H1 (cell line): ENCODE data around the gene COL20A1. TPM values are rescaled to one million over a fixed set of nuclear protein-coding genes. Genes with fewer than 3 reads are reported as not detected.
A peak's percentile ranks its signal among the peaks of the same experiment; 100 is the strongest.

Experiments
- CTCF ChIA-PET: fragments of 300-600 bp; sonication (Branson Sonifier 250); formaldehyde crosslinking; loops from one replicate; lab custom pipeline; 2021; ENCODE audit not compliant: partially characterized antibody; lab: Charles Lee
- POLR2A ChIA-PET: fragments of 300-600 bp; sonication (Branson Sonifier 250); formaldehyde crosslinking; loops from one replicate; lab custom pipeline; 2021; ENCODE audit warnings: inconsistent platforms; ENCODE audit not compliant: partially characterized antibody; lab: Charles Lee
- DNase-seq, 2 experiments: peaks; one replicate each; pipeline versions ENCODE4 v3.0.0 to v3.0.0-alpha.2; 2010 to 2022; ENCODE audit warnings: low spot score in 2 of 2, low read depth in 1 of 2, mixed read lengths in 1 of 2
- FAIRE-seq: peaks from 2 replicates; lab custom pipeline; 2011; peaks lifted over from hg19 to GRCh38; lab: Jason Lieb, UNC
- H2AFZ ChIP-seq: 2 replicates; pipeline ENCODE4 v1.8.1; 2012; ENCODE audit warnings: low read length, inconsistent platforms
- H2AK5ac ChIP-seq: 2 replicates; pipeline ENCODE4 v1.6.1; 2013; ENCODE audit warnings: low read depth, low read length
- H2BK120ac ChIP-seq: replicated peaks from 2 replicates; pipeline ENCODE3; 2013; ENCODE audit warnings: low read depth, low read length, inconsistent platforms
- H2BK12ac ChIP-seq: 2 replicates; pipeline ENCODE4 v1.6.1; 2013; ENCODE audit warnings: low read depth, low read length
- H2BK15ac ChIP-seq: 2 replicates; pipeline ENCODE4 v1.6.1; 2013; ENCODE audit warnings: low read length
- H2BK20ac ChIP-seq: 2 replicates; pipeline ENCODE4 v1.6.1; 2013; ENCODE audit warnings: low read length
- H2BK5ac ChIP-seq: 2 replicates; pipeline ENCODE4 v1.6.1; 2013; ENCODE audit warnings: low read depth, low read length
- H3K14ac ChIP-seq: 2 replicates; pipeline ENCODE4 v1.6.1; 2013; ENCODE audit warnings: inconsistent platforms; ENCODE audit not compliant: insufficient read length
- H3K18ac ChIP-seq: 2 replicates; pipeline ENCODE4 v1.6.1; 2013; ENCODE audit warnings: low read length; ENCODE audit errors: extremely low read depth
- H3K23ac ChIP-seq: 2 replicates; pipeline ENCODE4 v1.6.1; 2013; ENCODE audit warnings: inconsistent platforms; ENCODE audit not compliant: insufficient read length
- H3K23me2 ChIP-seq: 2 replicates; pipeline ENCODE4 v1.6.1; 2013; ENCODE audit warnings: low read depth, low read length
- H3K27ac ChIP-seq: 2 replicates; pipeline ENCODE4 v1.6.1; 2011; ENCODE audit warnings: low read depth, low read length, inconsistent platforms
- H3K27me3 ChIP-seq, 4 experiments: replicated peaks in 1 of 4; 1 replicate in 1 of 4; 2 replicates in 3 of 4; pipeline versions ENCODE4 v1.6.1 to v1.8.1; 2011 to 2013; ENCODE audit warnings: low read length in 3 of 4, mild to moderate bottlenecking in 3 of 4, inconsistent platforms in 2 of 4, mixed read lengths in 2 of 4, moderate library complexity in 1 of 4; ENCODE audit not compliant: control insufficient read depth in 3 of 4, insufficient read depth in 3 of 4; ENCODE audit errors: extremely low read depth in 1 of 4
- H3K36me3 ChIP-seq, 4 experiments: 2 replicates each; pipeline versions ENCODE4 v1.6.1 to v1.8.1; 2011 to 2013; ENCODE audit warnings: mild to moderate bottlenecking in 4 of 4, low read length in 3 of 4, moderate library complexity in 2 of 4, control low read depth in 1 of 4, inconsistent platforms in 1 of 4; ENCODE audit not compliant: insufficient read depth in 4 of 4, control insufficient read depth in 2 of 4
- H3K4ac ChIP-seq: replicated peaks from 2 replicates; pipeline ENCODE3; 2013; ENCODE audit warnings: low read length, low read depth, mixed read lengths, inconsistent platforms; ENCODE audit not compliant: insufficient read length
- H3K4me1 ChIP-seq, 4 experiments: replicated peaks in 1 of 4; 1 replicate in 1 of 4; 2 replicates in 3 of 4; pipeline versions ENCODE4 v1.6.1 to v1.8.1; 2011 to 2013; ENCODE audit warnings: low read length in 3 of 4, inconsistent platforms in 2 of 4, mixed read lengths in 1 of 4; ENCODE audit not compliant: insufficient read depth in 4 of 4, control insufficient read depth in 3 of 4
- H3K4me2 ChIP-seq, 2 experiments: 2 replicates each; pipeline versions ENCODE4 v1.6.1 to v1.8.1; 2011 to 2013; ENCODE audit warnings: low read depth in 2 of 2, low read length in 2 of 2, control low read depth in 1 of 2, inconsistent platforms in 1 of 2, mild to moderate bottlenecking in 1 of 2; ENCODE audit not compliant: insufficient read depth in 1 of 2
- H3K4me3 ChIP-seq, 4 experiments: fragments of 200-600, 300-600 bp in 1 of 4; sonication (generic), shearing (Covaris generic), sonication (Bioruptor Twin) in 1 of 4; 2 replicates each; pipeline versions ENCODE4 v1.5.1 to v1.8.1; 2011 to 2016; ENCODE audit warnings: low read length in 4 of 4, low read depth in 3 of 4, control low read depth in 2 of 4, inconsistent platforms in 2 of 4, mild to moderate bottlenecking in 2 of 4, mixed read lengths in 1 of 4, moderate library complexity in 1 of 4; ENCODE audit not compliant: insufficient read depth in 2 of 4; ENCODE audit errors: extremely low read depth in 1 of 4
- H3K56ac ChIP-seq: replicated peaks from 2 replicates; pipeline ENCODE3; 2013; ENCODE audit warnings: low read depth, mild to moderate bottlenecking, mixed read lengths, low read length, inconsistent platforms; ENCODE audit not compliant: insufficient read length
- H3K79me1 ChIP-seq: 2 replicates; pipeline ENCODE4 v1.6.1; 2013; ENCODE audit warnings: low read depth, low read length, control low read depth
- H3K79me2 ChIP-seq, 2 experiments: 2 replicates each; pipeline versions ENCODE4 v1.6.1 to v1.8.1; 2012 to 2013; ENCODE audit warnings: low read length in 2 of 2, mild to moderate bottlenecking in 2 of 2, inconsistent platforms in 1 of 2; ENCODE audit not compliant: insufficient read depth in 2 of 2, control insufficient read depth in 1 of 2
- H3K9ac ChIP-seq, 4 experiments: replicated peaks in 1 of 4; 1 replicate in 1 of 4; 2 replicates in 3 of 4; pipeline versions ENCODE4 v1.6.1 to v1.8.1; 2011 to 2013; ENCODE audit warnings: low read depth in 3 of 4, low read length in 3 of 4, control low read depth in 2 of 4, mild to moderate bottlenecking in 2 of 4, moderate library complexity in 2 of 4, inconsistent platforms in 1 of 4; ENCODE audit errors: extremely low read depth in 1 of 4
- H3K9me3 ChIP-seq, 2 experiments: 2 replicates each; pipeline versions ENCODE4 v1.6.1 to v1.8.1; 2012 to 2013; ENCODE audit warnings: mild to moderate bottlenecking in 2 of 2, moderate library complexity in 2 of 2, control low read depth in 1 of 2, inconsistent platforms in 1 of 2, low read depth in 1 of 2, low read length in 1 of 2, mixed read lengths in 1 of 2; ENCODE audit not compliant: insufficient read depth in 2 of 2
- H4K20me1 ChIP-seq, 2 experiments: replicated peaks in 1 of 2; 2 replicates each; pipeline versions ENCODE3 to v1.8.1; 2011 to 2013; ENCODE audit warnings: inconsistent platforms in 2 of 2, low read length in 2 of 2, mild to moderate bottlenecking in 1 of 2; ENCODE audit not compliant: insufficient read depth in 2 of 2, control insufficient read depth in 1 of 2
- H4K5ac ChIP-seq: 2 replicates; pipeline ENCODE4 v1.6.1; 2013; ENCODE audit warnings: low read length, low read depth, mixed read lengths, inconsistent platforms; ENCODE audit not compliant: insufficient read length
- H4K8ac ChIP-seq: 2 replicates; pipeline ENCODE4 v1.8.0; 2013; ENCODE audit warnings: mild to moderate bottlenecking, moderate library complexity, low read length, inconsistent platforms; ENCODE audit not compliant: insufficient read depth; ENCODE audit errors: extremely low read depth
- H4K91ac ChIP-seq: replicated peaks from 2 replicates; pipeline ENCODE3; 2013; ENCODE audit warnings: low read length, mixed read lengths, inconsistent platforms; ENCODE audit not compliant: insufficient read length
- BRCA1 ChIP-seq: IDR thresholded peaks from 2 replicates; pipeline ENCODE4 v1.6.1; 2012; ENCODE audit warnings: low read depth, low read length, improper control_type of control experiment
- TAF1 ChIP-seq: IDR thresholded peaks from 2 replicates; pipeline ENCODE4 v1.6.1; 2011; ENCODE audit warnings: mild to moderate bottlenecking, low read depth, low read length
- USF2 ChIP-seq: IDR thresholded peaks from 2 replicates; pipeline ENCODE4 v1.6.1; 2011; ENCODE audit warnings: low read length, improper control_type of control experiment
- WGBS, 2 experiments: shearing (Covaris generic) in 1 of 2; methylation state at CpG; one replicate each; pipeline versions ENCODE4 v1.1.6 to v1.1.7; 2013 to 2015; ENCODE audit warnings: low lambda C conversion rate in 2 of 2, mixed read lengths in 2 of 2, inconsistent platforms in 1 of 2, low coverage in 1 of 2, missing lambda C conversion rate in 1 of 2; ENCODE audit not compliant: insufficient replicate concordance in 2 of 2, insufficient coverage in 1 of 2, insufficient read length in 1 of 2; ENCODE audit errors: extremely low coverage in 1 of 2, missing lambda C conversion rate in 1 of 2; 5-methylcytosine and 5-hydroxymethylcytosine counted together
- polyA plus RNA-seq, 7 experiments: library from polyadenylated mRNA; depleted of rRNA in 3 of 7; stranded (reverse) in 5 of 7; unstranded in 2 of 7; fragments of >200 nt in 5 of 7; fragments of 200-250 nt in 2 of 7; gene quantifications; 1 replicate in 5 of 7; 2 replicates in 1 of 7; 4 replicates in 1 of 7; pipeline versions ENCODE4 v1.2.1 to v1.2.3, GENCODE V29; 2011 to 2013; ENCODE audit warnings: missing spikeins in 2 of 7, mixed read lengths in 2 of 7
- total RNA-seq: library from RNA; stranded (reverse); fragmentation: NEBNext Ultra II Directional; extraction: Animal tissue kit (Norgen Biotek cat#: 25700); gene quantifications from 2 replicates; pipeline ENCODE4 v1.2.1, GENCODE V29; 2021

Gene COL20A1
- total and polyA plus RNA-seq, 2 of the 8 experiments (the other 6 are each of a cell fraction or from before 2014, with no cell fraction given) = 0.19 to 0.21 TPM

GRCh38 chr20:63305393-63305792, 12.4 kb downstream of the COL20A1 start:
- H3K4ac ChIP-seq = no peak overlapping the region
- POLR2A ChIA-PET = no interaction called here
- H2BK12ac ChIP-seq = 0 out of 2 replicates have a peak overlapping the region, but pooled peaks have one; percentile 27
- no peak overlapping the region for H3K27ac ChIP-seq
- no peak overlapping the region for H2BK120ac ChIP-seq
- H2AFZ ChIP-seq = no peak overlapping the region
- H4K20me1 ChIP-seq = no peaks in the 10 kb centered on the region
- no peak overlapping the region for H2AK5ac ChIP-seq
- H3K9ac ChIP-seq = peak overlapping the region in 1 of 4 experiments; percentile 15; a peak in 2 of 7 replicates
- no peak overlapping the region for H4K5ac ChIP-seq
- H3K79me1 ChIP-seq = no peaks in the 10 kb centered on the region
- H3K36me3 ChIP-seq = no peaks in the 10 kb centered on the region
- no peak overlapping the region for H2BK5ac ChIP-seq
- no peaks in the 10 kb centered on the region for H3K27me3 ChIP-seq
- no peak overlapping the region for H3K56ac ChIP-seq
- H2BK15ac ChIP-seq = 0 out of 2 replicates have a peak overlapping the region, but pooled peaks have one; percentile 72
- no peaks in the 10 kb centered on the region for H3K23me2 ChIP-seq
- H4K91ac ChIP-seq = peak overlapping the region; percentile 54
- no peak overlapping the region for H4K8ac ChIP-seq
- DNase-seq (no peak), FAIRE-seq (no peak)
- WGBS, 2 experiments = 89% methylated on average over 8 of the region's 8 CpGs; no CpG with 5 or more reads in 1 of the 2 experiments
- no peaks in the 10 kb centered on the region for H3K9me3 ChIP-seq
- no peaks in the 10 kb centered on the region for H3K79me2 ChIP-seq
- H3K4me2 ChIP-seq = no peak overlapping the region
- CTCF ChIA-PET = interaction anchor here (1.4 kb wide), 1 partner anchor 13 kb away, joined by 9 read pairs; the partner anchor contains the start of gene COL20A1
- no peak overlapping the region for H3K14ac ChIP-seq
- no peak for TF ChIP-seq BRCA1
- no peak for TF ChIP-seq TAF1
- TF ChIP-seq USF2 = no peak
- H3K23ac ChIP-seq = no peak overlapping the region
- no peaks in the 10 kb centered on the region; a peak in 2 of 7 replicates for H3K4me1 ChIP-seq
- no peak overlapping the region for H3K18ac ChIP-seq
- H3K4me3 ChIP-seq = no peak overlapping the region
- H2BK20ac ChIP-seq = 0 out of 2 replicates have a peak overlapping the region, but pooled peaks have one; percentile 48
